Muscle layer of colon (tissue), 2 donors: ENCODE measurements around the gene CHORDC1.
"Not testable (repeated sequence)": the region's sequence is repeated elsewhere in the genome, so short reads cannot be mapped to it uniquely, and the experiment has no call there.

ENCODE experiments used
- H3K27ac ChIP-seq: one replicate; pipeline ENCODE4 v1.7.0; 2013; ENCODE audit warnings: low read depth, mild to moderate bottlenecking, low read length, moderate library complexity
- H3K27me3 ChIP-seq, 2 donors: one replicate each; pipeline ENCODE4 v1.7.0; 2013; ENCODE audit warnings: low read length in 2 of 2, mild to moderate bottlenecking in 2 of 2; ENCODE audit not compliant: insufficient read depth in 2 of 2, control insufficient read depth in 1 of 2
- H3K36me3 ChIP-seq: one replicate; pipeline ENCODE4 v1.7.0; 2013; ENCODE audit warnings: mild to moderate bottlenecking, low read length; ENCODE audit not compliant: insufficient read depth
- H3K4me1 ChIP-seq: one replicate; pipeline ENCODE4 v1.7.0; 2013; ENCODE audit warnings: mild to moderate bottlenecking, low read length; ENCODE audit not compliant: insufficient read depth
- H3K4me3 ChIP-seq, 2 donors: one replicate each; pipeline ENCODE4 v1.7.0; 2013; ENCODE audit warnings: low read length in 2 of 2, low read depth in 1 of 2, mild to moderate bottlenecking in 1 of 2, moderate library complexity in 1 of 2
- H3K9ac ChIP-seq: one replicate; pipeline ENCODE4 v1.7.0; 2013; ENCODE audit warnings: low read length
- H3K9me3 ChIP-seq: one replicate; pipeline ENCODE4 v1.7.0; 2013; ENCODE audit warnings: mild to moderate bottlenecking, low read length
- donor health status: abdominal sarcoma.
- donor health status: Adenocarcinoma of cecum.

CHORDC1 gene

GRCh38 chr11:90176069-90176468 is 46.8 kb downstream of the CHORDC1 start:
- Histone ChIP-seq H3K27me3 (no peaks in the 10 kb centered on the region), H3K9ac (no peak overlapping the region), H3K4me1 (no peaks in the 10 kb centered on the region), H3K4me3 (no peak overlapping the region), H3K36me3 (no peaks in the 10 kb centered on the region), H3K27ac (no peak overlapping the region), H3K9me3 (no peaks in the 10 kb centered on the region)

GRCh38 chr11:90171359-90171758 is 51.5 kb downstream of the CHORDC1 start:
- Histone ChIP-seq H3K27ac (no peak overlapping the region), H3K4me1 (no peaks in the 10 kb centered on the region), H3K9me3 (no peaks in the 10 kb centered on the region), H3K4me3 (no peak overlapping the region), H3K9ac (no peak overlapping the region), H3K27me3 (no peaks in the 10 kb centered on the region), H3K36me3 (no peaks in the 10 kb centered on the region)

- H3K9ac ChIP-seq: no peak overlapping the region
- H3K27ac ChIP-seq: no peak overlapping the region
- H3K9me3 ChIP-seq: no peaks in the 10 kb centered on the region
- H3K27me3 ChIP-seq: no peaks in the 10 kb centered on the region
- H3K4me3 ChIP-seq: no peak overlapping the region
- no peaks in the 10 kb centered on the region for H3K4me1 ChIP-seq
- H3K36me3 ChIP-seq: no peaks in the 10 kb centered on the region
These were observed 54.3 kb downstream of the CHORDC1 start for GRCh38 chr11:90168571-90168970.

DNA sequence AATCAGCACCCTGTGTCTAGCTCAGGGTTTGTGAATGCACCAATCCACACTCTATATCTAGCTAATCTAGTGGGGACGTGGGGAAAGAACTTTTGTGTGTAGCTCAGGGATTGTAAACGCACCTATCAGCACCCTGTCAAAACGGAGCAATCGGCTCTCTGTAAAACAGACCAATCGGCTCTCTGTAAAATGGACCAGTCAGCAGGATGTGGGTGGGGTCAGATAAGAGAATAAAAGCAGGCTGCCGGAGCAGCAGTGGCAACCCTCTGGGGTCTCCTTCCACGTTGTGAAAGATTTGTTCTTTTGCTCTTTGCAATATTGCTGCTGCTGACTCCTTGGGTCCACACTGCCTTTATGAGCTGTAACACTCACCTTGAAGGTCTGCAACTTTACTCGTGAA is 55.1 kb downstream of the CHORDC1 start:
- H3K9me3 ChIP-seq, H3K27me3 ChIP-seq, H3K4me3 ChIP-seq, H3K9ac ChIP-seq, H3K27ac ChIP-seq, H3K36me3 ChIP-seq, H3K4me1 ChIP-seq: not testable (repeated sequence)

DNA sequence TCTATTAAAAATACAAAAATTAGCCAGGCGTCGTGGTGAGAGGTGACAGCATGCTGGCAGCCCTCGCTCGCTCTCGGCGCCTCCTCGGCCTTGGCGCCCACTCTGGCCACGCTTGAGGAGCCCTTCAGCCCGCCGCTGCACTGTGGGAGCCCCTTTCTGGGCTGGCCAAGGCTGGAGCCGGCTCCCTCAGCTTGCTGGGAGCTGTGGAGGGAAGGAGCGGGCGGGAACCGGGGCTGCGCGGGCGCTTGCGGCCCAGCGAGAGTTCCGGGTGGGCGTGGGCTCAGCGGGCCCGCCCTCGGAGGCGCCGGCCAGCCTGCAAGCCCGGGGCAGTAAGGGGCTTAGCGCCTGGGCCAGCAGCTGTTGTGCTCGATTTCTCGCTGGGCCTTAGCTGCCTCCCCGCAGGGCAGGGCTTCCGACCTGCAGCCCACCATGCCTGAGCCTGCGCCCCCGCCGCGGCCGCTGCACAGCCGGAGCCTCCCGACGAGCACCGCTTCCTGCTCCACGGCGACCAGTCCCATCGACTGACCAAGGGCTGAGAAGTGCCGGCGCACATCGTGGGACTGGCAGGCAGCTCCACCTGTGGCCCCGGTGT is 55.8 kb downstream of the CHORDC1 start:
- not testable (repeated sequence) for H3K27me3 ChIP-seq, H3K9me3 ChIP-seq, H3K36me3 ChIP-seq, H3K4me1 ChIP-seq, H3K9ac ChIP-seq, H3K4me3 ChIP-seq, H3K27ac ChIP-seq
